Measurements from ENCODE around the gene SCLT1.

GRCh38 chr4:128859887-128860677 is 233.3 kb downstream of the SCLT1 start:
- TF ChIP-seq, protein P1, sequence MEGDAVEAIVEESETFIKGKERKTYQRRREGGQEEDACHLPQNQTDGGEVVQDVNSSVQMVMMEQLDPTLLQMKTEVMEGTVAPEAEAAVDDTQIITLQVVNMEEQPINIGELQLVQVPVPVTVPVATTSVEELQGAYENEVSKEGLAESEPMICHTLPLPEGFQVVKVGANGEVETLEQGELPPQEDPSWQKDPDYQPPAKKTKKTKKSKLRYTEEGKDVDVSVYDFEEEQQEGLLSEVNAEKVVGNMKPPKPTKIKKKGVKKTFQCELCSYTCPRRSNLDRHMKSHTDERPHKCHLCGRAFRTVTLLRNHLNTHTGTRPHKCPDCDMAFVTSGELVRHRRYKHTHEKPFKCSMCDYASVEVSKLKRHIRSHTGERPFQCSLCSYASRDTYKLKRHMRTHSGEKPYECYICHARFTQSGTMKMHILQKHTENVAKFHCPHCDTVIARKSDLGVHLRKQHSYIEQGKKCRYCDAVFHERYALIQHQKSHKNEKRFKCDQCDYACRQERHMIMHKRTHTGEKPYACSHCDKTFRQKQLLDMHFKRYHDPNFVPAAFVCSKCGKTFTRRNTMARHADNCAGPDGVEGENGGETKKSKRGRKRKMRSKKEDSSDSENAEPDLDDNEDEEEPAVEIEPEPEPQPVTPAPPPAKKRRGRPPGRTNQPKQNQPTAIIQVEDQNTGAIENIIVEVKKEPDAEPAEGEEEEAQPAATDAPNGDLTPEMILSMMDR (IDR thresholded peaks at IDR 0.05) = no peak
- TF ChIP-seq POLR2A (IDR thresholded peaks at IDR 0.05) = no peak

Measured in thyroid gland (tissue), 4 donors.